GM18519 (cell line): ENCODE measurements around the gene FAM221A.
A peak's percentile ranks its signal among the peaks of the same experiment; 100 is the strongest.
"Not testable (repeated sequence)": the region's sequence is repeated elsewhere in the genome, so short reads cannot be mapped to it uniquely, and the experiment has no call there.

Experiments
- ATAC-seq: cut with Tn5 transposase; IDR thresholded peaks from one replicate; pipeline ENCODE4 v1.9.1; 2021; ENCODE audit warnings: mild to moderate bottlenecking, moderate library complexity; ENCODE audit not compliant: unreplicated experiment, low FRiP score

FAM221A gene, protein sequence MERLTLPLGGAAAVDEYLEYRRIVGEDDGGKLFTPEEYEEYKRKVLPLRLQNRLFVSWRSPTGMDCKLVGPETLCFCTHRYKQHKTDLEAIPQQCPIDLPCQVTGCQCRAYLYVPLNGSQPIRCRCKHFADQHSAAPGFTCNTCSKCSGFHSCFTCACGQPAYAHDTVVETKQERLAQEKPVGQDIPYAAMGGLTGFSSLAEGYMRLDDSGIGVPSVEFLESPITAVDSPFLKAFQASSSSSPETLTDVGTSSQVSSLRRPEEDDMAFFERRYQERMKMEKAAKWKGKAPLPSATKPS

DNA sequence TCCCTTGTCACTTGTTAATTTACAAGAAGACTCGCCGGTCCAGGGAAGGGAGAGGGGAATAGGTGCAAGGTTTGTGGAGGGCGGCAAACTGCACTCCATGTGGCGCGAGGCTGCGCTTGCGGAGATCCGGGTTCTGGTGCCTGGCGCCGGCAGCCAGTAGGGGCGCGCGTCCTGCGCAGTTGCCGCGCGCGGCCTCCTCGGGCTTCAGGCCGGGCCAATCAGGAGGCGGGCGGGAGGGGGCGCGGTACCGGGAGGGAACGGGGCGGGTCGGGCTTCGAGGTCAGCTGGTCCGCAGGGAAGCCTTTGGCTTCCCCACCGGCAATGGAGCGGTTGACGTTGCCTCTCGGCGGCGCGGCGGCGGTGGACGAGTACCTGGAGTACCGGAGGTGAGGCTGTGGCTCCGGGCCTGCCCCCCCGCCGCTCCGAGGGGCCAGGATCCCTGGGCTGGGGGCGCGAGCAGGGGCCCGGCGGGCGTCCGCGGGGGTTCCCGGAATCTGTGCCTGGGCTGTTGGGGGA is at the start of gene FAM221A:
Gene FAM221A, plus strand, starts transcription at position 302 of the 516 bp plus-strand sequence. Its CDS starts 20 bp downstream, at position 322.
- ATAC-seq = peak; percentile 98

- ATAC-seq = no peak
Observed at GRCh38 chr7:23633417-23633816, 46.6 kb upstream of the FAM221A start.

DNA sequence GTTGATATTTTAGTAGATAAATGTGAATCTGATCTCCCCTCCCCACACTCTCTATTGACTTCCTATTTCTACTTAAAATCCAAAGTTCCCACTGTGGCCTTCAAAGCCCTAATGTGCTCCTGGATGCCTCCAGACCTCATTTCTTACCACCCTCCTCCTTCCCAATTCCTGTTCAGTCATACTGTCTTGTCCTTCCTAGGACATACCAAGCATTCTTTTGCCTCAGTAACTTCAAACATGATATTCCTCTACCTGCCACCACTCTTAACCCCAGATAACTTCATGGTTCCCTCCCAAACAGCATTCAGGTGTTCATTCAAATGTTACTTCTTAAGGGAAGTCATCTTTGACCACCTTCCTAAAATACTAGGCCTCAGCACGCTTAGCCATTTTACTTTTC is 34.2 kb upstream of the FAM221A start:
- no peak for ATAC-seq

- no peak for ATAC-seq
Observed at GRCh38 chr7:23653942-23654341, 26.1 kb upstream of the FAM221A start.

DNA sequence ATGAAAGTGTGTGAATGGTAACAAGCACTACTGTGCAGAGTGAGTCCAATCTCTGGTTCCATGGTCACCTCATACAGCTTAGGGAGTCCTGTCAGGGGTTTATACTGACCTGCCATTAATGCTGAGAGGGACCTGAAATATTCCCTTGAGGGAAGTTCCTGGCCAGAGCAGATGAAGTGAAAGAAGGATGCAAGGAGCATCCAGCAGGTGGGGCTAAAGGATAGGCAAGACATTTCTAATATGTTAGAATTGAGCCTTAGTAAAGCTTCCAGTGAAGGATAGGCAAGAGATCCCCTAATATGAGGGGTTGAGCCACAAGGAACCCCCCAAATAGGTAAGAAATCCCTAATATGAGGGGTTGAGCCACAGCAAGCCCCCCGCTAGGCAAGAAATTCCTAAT is 25.5 kb upstream of the FAM221A start:
- no peak for ATAC-seq

GRCh38 chr7:23655433-23655832 is 24.6 kb upstream of the FAM221A start:
- ATAC-seq = no peak

DNA sequence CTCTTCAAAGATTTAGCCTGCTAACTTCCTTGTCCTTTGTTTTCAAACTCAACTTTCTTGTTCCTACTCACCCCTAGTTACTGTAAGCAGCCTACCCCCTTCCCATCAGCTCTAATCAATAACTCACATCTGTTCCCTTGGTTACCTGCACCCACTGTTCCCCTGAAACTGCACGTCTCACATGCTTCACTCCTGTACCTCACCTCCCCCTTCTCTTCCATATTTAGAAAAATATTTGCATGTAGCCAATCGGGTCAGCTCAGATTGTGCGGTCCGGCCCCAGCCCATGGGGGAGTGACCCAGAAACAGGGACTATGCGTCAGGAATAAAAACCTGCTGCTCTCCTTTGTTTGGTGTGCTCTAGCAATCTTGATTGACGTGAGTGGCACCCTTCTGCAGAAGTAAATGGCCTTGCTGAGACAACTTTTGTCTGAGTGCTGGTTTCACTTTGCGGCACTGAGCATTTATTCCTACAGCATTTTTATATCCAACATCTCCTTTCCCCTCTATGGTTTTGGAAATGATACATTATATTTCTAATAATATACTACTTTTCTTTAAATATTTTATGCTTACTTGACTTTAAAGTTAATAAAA is 21.1 kb upstream of the FAM221A start:
- no peak for ATAC-seq

DNA sequence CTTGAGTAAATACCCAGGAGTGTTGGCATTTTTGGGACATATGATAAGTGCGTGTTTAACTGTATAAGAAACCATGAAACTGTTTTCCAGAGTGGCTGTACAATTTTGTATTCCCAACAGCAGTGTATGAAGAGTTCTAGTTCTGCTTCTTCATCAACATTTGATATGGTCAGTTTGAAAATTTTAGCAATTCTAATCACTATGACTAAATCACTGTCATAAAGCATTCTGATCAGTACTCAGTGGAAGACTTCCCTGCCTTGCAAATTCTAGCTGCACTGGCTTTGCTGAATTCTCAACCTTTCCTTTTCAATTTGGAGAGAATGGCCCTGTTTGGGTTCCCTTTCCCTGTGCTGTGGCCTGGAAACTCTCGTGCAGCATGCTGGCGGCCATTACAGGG is 18.6 kb upstream of the FAM221A start:
- ATAC-seq = no peak

DNA sequence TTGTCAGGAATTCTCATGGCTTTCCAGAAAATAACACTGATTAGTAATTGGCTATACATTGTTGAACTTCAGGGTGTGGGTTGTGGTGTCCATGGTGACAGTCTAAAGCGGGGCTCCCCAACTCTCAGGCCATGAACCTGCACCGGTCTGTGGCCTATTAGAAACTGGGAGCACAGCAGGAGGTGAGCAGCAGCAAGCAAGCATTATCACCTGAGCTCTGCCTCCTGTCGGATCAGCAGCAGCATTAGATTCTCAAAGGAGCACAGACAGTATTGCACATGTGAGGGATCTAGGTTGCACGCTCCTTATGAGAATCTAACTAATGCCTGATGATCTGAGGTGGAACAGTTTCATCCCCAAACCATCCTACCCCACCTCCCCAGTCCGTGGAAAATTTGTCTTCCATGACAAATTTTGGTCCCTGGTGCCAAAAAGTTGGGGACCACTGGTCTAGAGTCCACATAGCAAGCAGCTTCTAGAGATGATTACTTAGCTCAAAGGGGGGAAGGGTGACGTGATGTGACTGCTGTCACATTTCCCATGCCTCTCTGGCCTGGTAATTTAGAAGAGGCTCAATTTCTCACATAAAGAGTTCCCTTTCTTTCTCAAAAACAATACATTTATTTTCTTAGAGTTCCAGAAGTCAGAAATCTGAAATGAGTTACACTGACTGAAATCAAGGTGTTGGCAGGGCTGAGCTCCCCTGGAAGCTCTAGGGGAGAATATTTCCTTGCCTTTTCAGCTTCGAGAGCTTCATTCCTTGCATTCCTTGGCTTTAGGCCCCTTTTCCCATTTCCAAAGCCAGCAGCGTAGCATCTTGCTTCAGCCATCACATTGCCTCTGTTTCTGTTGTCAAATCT is 17.6 kb upstream of the FAM221A start:
- no peak for ATAC-seq

DNA sequence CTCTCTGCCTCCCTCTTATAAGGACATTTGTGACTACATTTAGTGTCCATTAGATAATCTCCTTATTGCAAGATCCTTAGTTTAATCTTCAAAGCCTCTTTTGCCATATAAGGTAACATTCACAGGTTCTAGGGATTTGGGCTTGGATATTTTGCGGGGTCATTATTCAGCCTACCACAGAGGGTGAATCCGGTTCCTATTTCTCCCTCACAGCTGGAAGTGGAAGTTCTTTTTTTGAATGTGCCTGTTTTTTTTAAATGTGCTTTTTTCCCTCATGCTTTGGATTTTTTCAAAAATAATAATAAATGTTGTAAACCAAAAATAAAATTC is 17.1 kb upstream of the FAM221A start:
- ATAC-seq = no peak

DNA sequence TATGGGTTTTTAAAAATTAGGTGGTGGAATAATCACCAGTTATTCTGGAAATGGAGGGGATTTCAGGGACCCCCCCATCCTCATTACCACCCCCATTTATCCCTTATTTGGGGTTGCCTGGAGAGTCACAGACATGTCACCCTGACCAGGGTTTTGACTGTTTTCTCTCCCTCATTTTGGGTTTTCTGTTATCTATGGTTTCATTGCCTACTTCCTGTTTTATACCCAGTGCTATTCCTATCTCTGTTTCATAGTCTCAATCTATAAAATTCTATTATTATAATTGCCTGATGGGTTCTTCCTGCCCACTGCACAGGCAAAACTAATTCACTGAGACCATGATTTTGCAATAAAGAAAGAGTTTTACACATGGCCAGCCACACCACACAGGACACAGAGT is 15.9 kb upstream of the FAM221A start:
- ATAC-seq = no peak

- ATAC-seq = no peak
Observed at GRCh38 chr7:23672033-23672432, 8.0 kb upstream of the FAM221A start.

GRCh38 chr7:23680414-23681405 is 711 bp downstream of the FAM221A start:
- ATAC-seq = no peak

GRCh38 chr7:23684041-23684440 is 4.0 kb downstream of the FAM221A start:
- ATAC-seq = not testable (repeated sequence)

DNA sequence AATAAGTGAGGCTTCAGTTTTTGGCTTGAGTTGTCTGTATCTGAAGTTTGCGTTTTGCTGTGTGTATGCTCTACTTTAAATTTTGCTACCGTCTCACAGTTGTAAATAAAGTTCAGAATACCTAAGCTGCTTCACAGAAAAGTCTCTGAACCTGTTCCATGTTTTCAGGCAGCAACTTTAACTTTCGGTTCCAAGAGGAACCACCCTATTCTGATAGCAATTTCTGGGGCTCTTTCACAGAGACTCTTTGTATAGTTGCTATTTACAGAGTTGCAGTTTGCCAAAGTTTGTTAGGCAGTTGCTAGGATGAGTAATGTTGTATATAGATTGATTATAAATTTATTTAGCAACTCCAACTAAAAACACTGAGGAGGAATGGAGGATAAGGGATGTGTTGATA is 5.7 kb downstream of the FAM221A start:
- ATAC-seq = no peak

DNA sequence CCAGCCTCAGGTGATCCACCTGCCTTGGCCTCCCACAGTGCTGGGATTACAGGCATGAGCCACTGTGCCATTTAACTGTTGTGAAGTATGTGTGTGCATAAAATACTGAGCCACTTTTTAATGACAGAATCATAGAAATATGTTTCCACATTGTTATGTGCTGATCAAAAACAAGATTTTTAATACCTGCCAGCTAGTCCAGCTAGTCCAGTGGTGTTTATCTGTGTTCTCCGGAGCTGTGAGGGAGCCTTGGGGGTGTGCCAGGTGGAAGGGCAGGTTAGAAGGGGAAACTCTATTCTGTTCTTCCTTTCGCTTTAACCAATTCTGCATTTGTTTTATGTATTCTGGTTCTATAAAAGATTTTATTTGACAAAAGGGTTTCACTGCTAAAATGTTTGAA is 7.0 kb downstream of the FAM221A start:
- ATAC-seq = no peak

- ATAC-seq = no peak
Observed at GRCh38 chr7:23689165-23689564, 9.2 kb downstream of the FAM221A start.

DNA sequence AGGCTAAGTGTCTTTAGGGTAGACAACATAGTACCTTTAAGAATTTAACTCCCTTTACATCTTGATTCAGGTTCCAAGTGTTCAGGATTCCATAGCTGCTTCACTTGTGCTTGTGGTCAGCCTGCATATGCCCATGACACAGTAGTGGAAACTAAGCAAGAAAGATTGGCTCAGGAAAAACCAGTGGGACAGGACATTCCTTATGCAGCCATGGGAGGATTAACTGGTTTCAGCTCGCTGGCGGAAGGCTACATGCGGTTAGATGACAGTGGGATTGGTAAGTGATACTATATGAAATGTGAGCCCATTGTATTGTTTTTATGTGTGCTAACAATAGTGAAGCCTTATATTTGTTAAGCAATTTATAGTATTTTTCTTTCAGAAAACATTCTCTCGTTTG is 11.3 kb downstream of the FAM221A start:
- no peak for ATAC-seq

DNA sequence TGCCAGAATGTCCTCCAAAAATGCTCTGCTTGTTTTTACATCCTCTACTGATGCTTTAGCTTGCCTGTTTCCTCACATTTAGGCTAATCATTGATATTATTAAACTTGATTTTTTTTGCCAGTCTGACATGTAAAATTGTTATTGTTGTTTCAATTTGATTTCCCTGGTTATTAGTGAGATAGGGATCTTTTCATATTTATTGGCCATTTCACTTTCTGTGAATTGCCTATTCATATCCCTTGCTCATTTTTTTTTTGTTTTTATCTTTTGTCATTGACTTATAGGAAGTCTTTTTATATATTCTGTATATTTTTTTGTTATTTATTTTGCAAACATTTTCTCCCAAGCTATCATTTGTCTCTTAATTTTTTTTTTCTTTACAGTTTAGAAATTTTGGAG is 13.2 kb downstream of the FAM221A start:
- ATAC-seq = no peak

DNA sequence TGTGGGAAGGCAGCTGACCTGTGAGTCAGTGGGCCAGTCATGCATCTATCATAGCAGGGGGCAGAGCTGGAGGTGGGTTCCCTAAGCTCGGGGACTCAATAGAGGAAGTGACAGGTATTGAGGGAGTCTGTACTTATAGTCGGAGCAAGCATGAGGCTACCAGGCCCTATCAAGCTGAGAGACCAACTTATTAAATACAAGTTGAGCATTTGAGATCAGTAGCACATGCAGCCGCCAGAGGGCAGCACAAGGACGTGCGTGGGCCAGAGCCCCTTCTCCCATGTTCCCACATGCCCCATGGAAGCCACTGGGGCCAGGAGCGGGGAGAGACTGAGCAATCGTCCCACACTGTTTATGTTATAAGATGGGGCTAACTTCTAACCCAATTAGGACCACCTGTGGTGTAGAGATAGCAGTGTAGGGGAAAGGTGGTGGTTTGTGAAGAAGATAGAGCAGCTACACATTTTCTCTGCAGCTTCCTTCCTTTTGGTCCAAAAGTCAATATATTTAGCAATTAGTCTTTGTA is 17.0 kb downstream of the FAM221A start:
- ATAC-seq = peak; percentile 58
